ENCODE results near the gene PRPF39.

Gene PRPF39

DNA sequence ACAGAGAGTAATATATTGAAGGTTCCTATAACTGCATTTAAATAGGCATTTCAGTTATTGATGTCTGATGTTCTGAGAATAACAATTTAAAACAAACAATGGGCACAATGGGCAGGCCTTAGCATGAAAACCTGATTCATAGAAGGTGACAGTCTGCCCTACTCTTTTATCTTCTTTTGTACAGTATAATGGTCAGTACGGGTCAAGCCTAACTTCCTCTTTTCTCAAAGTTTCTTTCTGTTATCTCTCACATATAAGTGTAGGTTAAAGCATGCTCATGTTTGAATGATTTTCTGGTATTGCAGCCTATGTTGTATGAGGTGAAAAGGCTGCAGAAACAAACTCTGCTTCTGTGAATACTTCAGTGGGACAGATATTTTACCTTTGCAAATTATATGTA, 36.2 kb downstream of the PRPF39 start:
- TF ChIP-seq MYC (IDR thresholded peaks at IDR 0.05; ENCODE audit: low read depth, low read length): no peak
- TF ChIP-seq, protein P1, sequence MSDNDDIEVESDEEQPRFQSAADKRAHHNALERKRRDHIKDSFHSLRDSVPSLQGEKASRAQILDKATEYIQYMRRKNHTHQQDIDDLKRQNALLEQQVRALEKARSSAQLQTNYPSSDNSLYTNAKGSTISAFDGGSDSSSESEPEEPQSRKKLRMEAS (IDR thresholded peaks at IDR 0.05; ENCODE audit: low read depth, low read length): no peak
- H3K4me3 ChIP-seq (ENCODE audit: low read depth, low read length): no peak overlapping the region
- peak; percentile 24 for DNase-seq (ENCODE audit: low read depth)

DNA sequence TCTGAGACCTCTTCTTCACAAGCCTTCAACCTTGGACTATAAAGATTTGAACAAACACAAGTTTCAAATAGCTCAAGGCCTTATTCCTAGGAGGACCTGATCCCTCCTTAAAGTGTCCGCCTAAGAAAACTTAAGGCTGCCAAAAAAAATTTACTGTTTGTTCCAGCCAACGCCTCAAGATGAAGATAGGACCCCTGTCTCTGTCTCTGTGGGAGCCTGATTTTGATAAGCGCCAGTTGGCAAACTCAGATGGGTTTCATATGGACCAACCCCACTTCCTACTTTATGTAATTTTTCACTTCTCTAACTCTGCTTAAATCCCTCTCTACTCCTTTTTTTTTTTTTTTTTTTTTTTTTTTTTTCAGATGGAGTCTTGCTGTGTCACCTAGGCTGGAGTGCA, 39.4 kb downstream of the PRPF39 start:
- no peak overlapping the region for H3K4me3 ChIP-seq (ENCODE audit: low read depth, low read length)
- TF ChIP-seq MYC (IDR thresholded peaks at IDR 0.05; ENCODE audit: low read depth, low read length) (no peak), POLR2A (IDR thresholded peaks at IDR 0.05; ENCODE audit: extremely low read depth, insufficient read length) (no peak)
- TF ChIP-seq, protein P2, sequence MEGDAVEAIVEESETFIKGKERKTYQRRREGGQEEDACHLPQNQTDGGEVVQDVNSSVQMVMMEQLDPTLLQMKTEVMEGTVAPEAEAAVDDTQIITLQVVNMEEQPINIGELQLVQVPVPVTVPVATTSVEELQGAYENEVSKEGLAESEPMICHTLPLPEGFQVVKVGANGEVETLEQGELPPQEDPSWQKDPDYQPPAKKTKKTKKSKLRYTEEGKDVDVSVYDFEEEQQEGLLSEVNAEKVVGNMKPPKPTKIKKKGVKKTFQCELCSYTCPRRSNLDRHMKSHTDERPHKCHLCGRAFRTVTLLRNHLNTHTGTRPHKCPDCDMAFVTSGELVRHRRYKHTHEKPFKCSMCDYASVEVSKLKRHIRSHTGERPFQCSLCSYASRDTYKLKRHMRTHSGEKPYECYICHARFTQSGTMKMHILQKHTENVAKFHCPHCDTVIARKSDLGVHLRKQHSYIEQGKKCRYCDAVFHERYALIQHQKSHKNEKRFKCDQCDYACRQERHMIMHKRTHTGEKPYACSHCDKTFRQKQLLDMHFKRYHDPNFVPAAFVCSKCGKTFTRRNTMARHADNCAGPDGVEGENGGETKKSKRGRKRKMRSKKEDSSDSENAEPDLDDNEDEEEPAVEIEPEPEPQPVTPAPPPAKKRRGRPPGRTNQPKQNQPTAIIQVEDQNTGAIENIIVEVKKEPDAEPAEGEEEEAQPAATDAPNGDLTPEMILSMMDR (IDR thresholded peaks at IDR 0.05; ENCODE audit: low read depth, low read length): no peak
- TF ChIP-seq, protein P1 (IDR thresholded peaks at IDR 0.05; ENCODE audit: low read depth, low read length): no peak
- DNase-seq (ENCODE audit: low read depth): no peak

DNA sequence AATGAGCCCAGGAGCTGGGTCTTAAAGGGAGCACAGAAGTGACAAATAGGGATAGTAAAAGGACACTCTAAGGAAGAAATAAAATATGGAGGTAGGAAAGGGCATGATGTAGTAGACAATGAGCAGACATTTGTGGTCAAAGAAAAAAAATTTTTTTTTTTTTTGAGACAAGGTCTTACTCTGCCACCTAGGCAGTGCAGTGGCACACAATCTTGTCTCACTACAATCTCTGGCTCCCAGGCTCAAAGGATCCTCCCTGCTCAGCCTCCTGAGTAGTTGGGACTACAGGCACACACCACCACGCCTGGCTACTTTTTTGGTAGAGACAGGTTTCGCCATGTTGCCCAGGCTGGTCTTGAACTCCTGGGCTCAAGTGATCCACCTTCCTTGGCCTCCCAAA, 41.8 kb downstream of the PRPF39 start:
- no peak overlapping the region for H3K4me3 ChIP-seq (ENCODE audit: low read depth, low read length)
- DNase-seq (ENCODE audit: low read depth): no peak
- TF ChIP-seq POLR2A (IDR thresholded peaks at IDR 0.05; ENCODE audit: extremely low read depth, insufficient read length): no peak
- no peak for TF ChIP-seq MYC (IDR thresholded peaks at IDR 0.05; ENCODE audit: low read depth, low read length)
- TF ChIP-seq, protein P2 (IDR thresholded peaks at IDR 0.05; ENCODE audit: low read depth, low read length): no peak
- TF ChIP-seq, protein P1 (IDR thresholded peaks at IDR 0.05; ENCODE audit: low read depth, low read length): no peak

DNA sequence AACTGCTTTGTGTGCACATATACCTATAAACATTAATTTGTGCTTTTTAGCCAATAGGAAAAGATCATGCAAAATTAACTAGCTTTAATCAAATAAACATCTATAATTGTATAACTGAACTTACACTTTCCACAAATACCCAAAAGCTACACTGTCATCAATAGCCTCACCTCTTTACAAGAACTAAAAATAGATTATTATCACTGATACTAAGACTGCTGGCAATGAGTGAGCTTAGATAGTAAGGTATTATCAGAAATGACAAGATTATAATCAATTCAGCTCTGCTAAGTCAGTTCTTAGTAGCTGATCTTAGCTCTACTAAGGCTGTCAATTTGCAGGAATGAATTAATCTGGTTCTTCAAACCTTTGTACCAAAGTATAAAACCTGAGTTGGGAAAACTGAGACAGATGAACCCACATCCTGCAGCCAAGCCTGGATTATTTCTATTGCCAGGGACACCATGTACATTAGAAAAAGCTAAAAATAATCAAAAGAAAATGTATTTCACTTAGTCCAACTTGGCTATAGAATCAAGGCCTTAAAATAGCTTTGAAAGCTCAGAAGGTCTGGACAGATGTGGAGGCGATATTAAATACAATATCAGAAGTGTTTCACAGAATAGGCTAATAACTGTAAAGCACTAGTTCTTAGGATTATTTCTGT, 45.2 kb downstream of the PRPF39 start:
- no peak for DNase-seq (ENCODE audit: low read depth)
- TF ChIP-seq, protein P2 (IDR thresholded peaks at IDR 0.05; ENCODE audit: low read depth, low read length): no peak
- TF ChIP-seq MYC (IDR thresholded peaks at IDR 0.05; ENCODE audit: low read depth, low read length): no peak
- TF ChIP-seq POLR2A (IDR thresholded peaks at IDR 0.05; ENCODE audit: extremely low read depth, insufficient read length): no peak
- TF ChIP-seq, protein P1 (IDR thresholded peaks at IDR 0.05; ENCODE audit: low read depth, low read length): no peak
- H3K4me3 ChIP-seq (ENCODE audit: low read depth, low read length): no peak overlapping the region

DNA sequence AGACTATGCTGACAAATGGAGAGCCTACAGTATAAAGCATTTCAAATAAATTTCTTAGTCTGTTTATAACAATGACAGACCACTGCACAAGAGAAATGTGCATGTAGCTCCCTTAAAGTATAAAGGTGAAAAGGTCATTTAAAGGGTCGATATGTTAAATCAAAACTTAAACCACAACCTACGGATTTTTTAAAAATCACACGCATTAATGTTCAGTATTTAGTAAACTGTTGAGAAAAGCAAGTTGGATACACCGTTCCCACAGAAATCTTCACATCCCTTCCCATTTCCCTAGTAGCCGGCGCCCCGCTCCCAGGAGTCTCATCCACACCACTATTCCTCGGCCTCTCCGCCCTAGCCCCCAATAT, 49.8 kb downstream of the PRPF39 start:
- TF ChIP-seq, protein P1 (IDR thresholded peaks at IDR 0.05; ENCODE audit: low read depth, low read length): no peak
- TF ChIP-seq, protein P2 (IDR thresholded peaks at IDR 0.05; ENCODE audit: low read depth, low read length): no peak
- no peak for TF ChIP-seq MYC (IDR thresholded peaks at IDR 0.05; ENCODE audit: low read depth, low read length)
- TF ChIP-seq POLR2A (IDR thresholded peaks at IDR 0.05; ENCODE audit: extremely low read depth, insufficient read length): no peak
- DNase-seq (ENCODE audit: low read depth): no peak
- H3K4me3 ChIP-seq (ENCODE audit: low read depth, low read length): peak overlapping the region; percentile 94

DNA sequence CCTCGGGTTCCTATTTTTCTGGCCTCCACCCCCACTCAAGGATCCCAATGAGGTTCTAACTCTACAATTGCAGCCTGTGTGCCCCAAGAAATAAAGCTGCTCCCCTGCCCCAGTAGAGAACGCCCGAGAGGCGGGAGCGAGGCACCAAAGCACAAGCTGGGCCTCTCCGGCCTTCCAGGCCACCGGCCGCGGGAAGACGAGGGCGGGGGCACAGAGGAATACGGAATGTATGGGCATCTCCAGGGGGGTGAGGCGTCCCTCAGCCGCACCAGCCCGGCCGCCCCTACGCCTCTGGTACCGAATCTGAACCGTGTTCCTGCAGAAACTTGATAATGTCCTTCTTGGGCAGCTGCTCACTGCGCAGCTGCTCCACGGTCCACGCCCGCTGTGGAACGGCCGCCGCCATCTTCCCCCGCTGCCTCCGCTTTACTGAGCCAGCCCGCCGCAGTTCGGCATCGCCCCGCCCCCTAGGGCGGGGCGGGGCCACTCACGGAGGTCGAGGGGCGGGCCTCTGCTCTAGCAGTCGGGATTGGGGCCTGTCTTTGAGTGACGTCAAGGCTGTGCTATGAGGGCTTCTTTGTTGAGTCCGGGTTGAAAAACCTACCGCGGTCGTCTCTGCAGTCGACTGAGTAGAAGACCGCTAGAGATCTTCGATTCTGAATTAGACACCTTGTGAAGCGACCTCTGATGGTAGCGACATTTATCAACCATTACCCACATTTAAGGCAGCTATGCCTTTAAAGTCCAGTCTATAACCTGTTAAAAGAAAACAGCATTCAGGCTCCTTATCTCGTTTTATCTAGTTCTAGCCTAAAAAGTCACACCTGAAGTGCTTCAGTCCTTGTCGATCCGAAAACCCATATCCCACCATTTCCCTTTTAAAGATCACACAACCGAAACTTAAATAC, 50.4 kb downstream of the PRPF39 start, which contains the start of gene FKBP3:
FKBP3 (minus strand) TSS at position 431 of the 908 bp plus-strand sequence; CDS start at position 406, 25 bp downstream.
- peak within 1 kb of the TSS; percentile 96 for H3K4me3 ChIP-seq (ENCODE audit: low read depth, low read length)
- peak; percentile 41; the same call in 1 of the 2 replicates for TF ChIP-seq MYC (IDR thresholded peaks at IDR 0.05; ENCODE audit: low read depth, low read length)
- TF ChIP-seq, protein P1 (IDR thresholded peaks at IDR 0.05; ENCODE audit: low read depth, low read length): no peak; the same call in 1 of the 2 replicates
- TF ChIP-seq POLR2A (IDR thresholded peaks at IDR 0.05; ENCODE audit: extremely low read depth, insufficient read length): peak; percentile 68
- TF ChIP-seq, protein P2 (IDR thresholded peaks at IDR 0.05; ENCODE audit: low read depth, low read length): peak; percentile 13
- DNase-seq (ENCODE audit: low read depth): peak; percentile 98

All from NB4 (cell line).